GM06990 (cell line): ENCODE measurements around the gene C5orf63.

Experiments
- DNase-seq: peaks from one replicate; pipeline ENCODE4 v3.0.0-alpha.2; 2011; ENCODE audit not compliant: insufficient read length; ENCODE audit errors: extremely low read depth
- H3K27me3 ChIP-seq: replicated peaks from 2 replicates; pipeline ENCODE4 v1.6.0; 2011; ENCODE audit warnings: low read length; ENCODE audit not compliant: control insufficient read depth, insufficient read depth
- H3K36me3 ChIP-seq: 2 replicates; pipeline ENCODE4 v1.5.1; 2011; ENCODE audit warnings: low read length; ENCODE audit not compliant: control insufficient read depth, insufficient read depth
- H3K4me3 ChIP-seq: replicated peaks from 2 replicates; pipeline ENCODE4 v1.5.1; 2011; ENCODE audit warnings: low read depth, mild to moderate bottlenecking, control low read depth, low read length
- TF ChIP-seq, protein P1 (sequence below): IDR thresholded peaks from 2 replicates; pipeline ENCODE4 v1.5.1; 2011; ENCODE audit warnings: low read length, control low read depth, mild to moderate bottlenecking, inconsistent platforms; ENCODE audit not compliant: insufficient read depth, poor library complexity, severe bottlenecking

C5orf63 gene

DNA sequence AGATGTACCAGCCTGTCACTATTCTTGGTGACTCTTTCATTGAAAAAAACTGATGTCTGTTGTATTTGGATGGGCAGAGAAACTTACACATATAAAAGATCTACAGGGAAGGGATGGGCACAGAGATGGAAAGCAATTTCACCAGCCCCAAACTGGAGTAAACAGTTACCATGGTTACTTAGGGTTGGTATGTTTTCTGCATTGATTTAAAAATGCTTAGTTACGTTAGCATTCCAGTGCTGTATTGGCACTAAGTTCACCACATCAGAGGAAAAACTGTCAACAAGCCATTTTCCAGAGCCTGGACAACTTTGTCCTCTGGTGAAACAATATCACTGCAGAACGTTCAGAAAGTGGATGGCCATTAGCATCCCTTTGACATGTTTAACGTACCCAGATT is 70.9 kb downstream of the C5orf63 start:
- H3K36me3 ChIP-seq: no peaks in the 10 kb centered on the region
- no peaks in the 10 kb centered on the region for H3K27me3 ChIP-seq
- H3K4me3 ChIP-seq: no peak overlapping the region
- TF ChIP-seq, protein P1, sequence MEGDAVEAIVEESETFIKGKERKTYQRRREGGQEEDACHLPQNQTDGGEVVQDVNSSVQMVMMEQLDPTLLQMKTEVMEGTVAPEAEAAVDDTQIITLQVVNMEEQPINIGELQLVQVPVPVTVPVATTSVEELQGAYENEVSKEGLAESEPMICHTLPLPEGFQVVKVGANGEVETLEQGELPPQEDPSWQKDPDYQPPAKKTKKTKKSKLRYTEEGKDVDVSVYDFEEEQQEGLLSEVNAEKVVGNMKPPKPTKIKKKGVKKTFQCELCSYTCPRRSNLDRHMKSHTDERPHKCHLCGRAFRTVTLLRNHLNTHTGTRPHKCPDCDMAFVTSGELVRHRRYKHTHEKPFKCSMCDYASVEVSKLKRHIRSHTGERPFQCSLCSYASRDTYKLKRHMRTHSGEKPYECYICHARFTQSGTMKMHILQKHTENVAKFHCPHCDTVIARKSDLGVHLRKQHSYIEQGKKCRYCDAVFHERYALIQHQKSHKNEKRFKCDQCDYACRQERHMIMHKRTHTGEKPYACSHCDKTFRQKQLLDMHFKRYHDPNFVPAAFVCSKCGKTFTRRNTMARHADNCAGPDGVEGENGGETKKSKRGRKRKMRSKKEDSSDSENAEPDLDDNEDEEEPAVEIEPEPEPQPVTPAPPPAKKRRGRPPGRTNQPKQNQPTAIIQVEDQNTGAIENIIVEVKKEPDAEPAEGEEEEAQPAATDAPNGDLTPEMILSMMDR: no peak
- DNase-seq: no peak

DNA sequence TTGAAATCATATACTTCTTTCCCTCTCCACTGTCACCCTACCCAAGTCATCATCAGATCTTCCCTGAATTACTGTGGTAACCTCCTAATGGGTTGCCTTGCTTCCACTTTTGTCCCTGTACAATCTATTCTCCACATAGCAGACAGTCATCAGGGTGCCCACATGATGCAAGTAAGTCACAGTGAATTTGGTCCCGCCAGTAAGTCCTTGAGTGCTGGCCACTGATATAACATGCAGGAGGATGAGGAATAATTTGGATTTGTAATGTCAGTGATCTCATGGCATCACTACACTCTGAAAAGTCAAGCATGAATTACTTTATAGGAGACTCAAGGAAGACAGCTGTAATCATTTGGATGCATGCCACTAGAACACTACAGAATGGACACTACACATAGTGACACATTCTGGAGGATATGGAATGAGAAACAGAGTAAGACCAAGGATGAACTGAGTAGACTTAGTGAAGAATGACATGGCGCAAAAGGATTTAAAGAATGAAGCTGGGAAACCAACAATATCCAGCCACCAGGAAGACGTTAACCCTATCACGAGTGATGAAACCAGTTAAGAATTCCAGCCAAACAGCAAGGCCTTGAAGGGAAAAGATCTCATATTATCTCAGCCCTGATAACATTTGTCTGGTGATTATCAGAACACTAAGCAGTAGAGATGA is 71.5 kb downstream of the C5orf63 start:
- no peak for DNase-seq
- TF ChIP-seq, protein P1: no peak

More for the DNA sequence above, 71.5 kb downstream of the C5orf63 start:
- Histone ChIP-seq H3K36me3 (no peaks in the 10 kb centered on the region), H3K27me3 (no peaks in the 10 kb centered on the region), H3K4me3 (no peak overlapping the region)
